Spinal cord (tissue), 10 donors: Measurements from ENCODE around the gene HMGCLL1. TPM values are rescaled to one million over a fixed set of nuclear protein-coding genes. Genes with fewer than 3 reads are reported as not detected.

Source experiments
- DNase-seq, 6 donors: peaks; one replicate each; pipeline versions ENCODE4 v3.0.0 to v3.0.0-alpha.2; 2013 to 2015; ENCODE audit warnings: low spot score in 6 of 6, low read depth in 4 of 6
- H3K27ac ChIP-seq: one replicate; pipeline ENCODE4 v1.5.1; 2013; ENCODE audit warnings: low read depth, low read length, control low read depth
- H3K27me3 ChIP-seq: one replicate; pipeline ENCODE4 v1.6.1; 2013; ENCODE audit warnings: low read length; ENCODE audit not compliant: control insufficient read depth, insufficient read depth
- H3K36me3 ChIP-seq: one replicate; pipeline ENCODE4 v1.6.1; 2013; ENCODE audit warnings: low read length; ENCODE audit not compliant: control insufficient read depth, insufficient read depth
- H3K4me1 ChIP-seq: one replicate; pipeline ENCODE4 v1.6.1; 2013; ENCODE audit warnings: low read length; ENCODE audit not compliant: control insufficient read depth, insufficient read depth
- H3K4me3 ChIP-seq: one replicate; pipeline ENCODE4 v1.5.1; 2013; ENCODE audit warnings: low read depth, low read length, control low read depth
- H3K9me3 ChIP-seq: one replicate; pipeline ENCODE4 v1.6.1; 2013; ENCODE audit warnings: low read length; ENCODE audit not compliant: control insufficient read depth, insufficient read depth
- WGBS: methylation state at CpG from one replicate; pipeline ENCODE4 v1.1.5; 2013; ENCODE audit warnings: missing lambda C conversion rate; ENCODE audit not compliant: insufficient coverage; 5-methylcytosine and 5-hydroxymethylcytosine counted together
- polyA plus RNA-seq, 2 donors: library from polyadenylated mRNA; unstranded; fragments of 120-200 nt; gene quantifications; one replicate each; pipeline ENCODE4 v1.2.1, GENCODE V29; 2013; ENCODE audit not compliant: insufficient read length in 2 of 2
- total RNA-seq, 2 donors: library from RNA; depleted of rRNA in 1 of 2; stranded (reverse); fragments of 120-200 nt in 1 of 2; fragments of >200 nt in 1 of 2; gene quantifications; one replicate each; pipeline versions ENCODE4 v1.2.3 to v1.2.4, GENCODE V29; 2013 to 2014
- donor health status: healthy.

HMGCLL1 gene
- total and polyA plus RNA-seq, 4 donors = 18.8 to 49.8 (median 24.5) TPM

DNA sequence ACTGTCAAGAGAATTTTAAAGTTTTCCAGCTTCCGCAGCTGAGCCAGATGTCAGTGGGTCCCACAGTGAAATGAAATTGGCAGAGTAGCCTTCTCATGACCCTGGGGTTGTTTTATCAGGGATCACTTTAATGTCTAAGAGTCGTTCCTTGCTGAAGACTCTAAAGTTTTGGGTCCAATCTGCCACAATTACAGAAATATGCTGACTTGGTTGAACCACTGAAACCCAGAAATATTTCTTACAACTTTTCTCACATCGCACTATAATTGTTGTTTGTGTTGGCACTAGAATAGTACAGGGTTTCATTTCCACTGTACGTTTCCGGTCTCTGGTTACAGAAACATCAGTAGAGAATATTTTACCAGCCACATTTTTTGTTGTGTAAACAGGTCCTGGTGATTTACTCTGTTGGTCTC is 109.0 kb downstream of the HMGCLL1 start:
- DNase-seq = peak in 1 of 6 donors; percentile 11
- no CpG with 5 or more reads among the region's 5 CpGs for whole genome bisulfite sequencing
- H3K27me3 ChIP-seq = no peaks in the 10 kb centered on the region
- H3K4me1 ChIP-seq = no peaks in the 10 kb centered on the region
- H3K9me3 ChIP-seq = peaks cover 4% of the 10 kb centered on the region
- no peak overlapping the region for H3K4me3 ChIP-seq
- no peak overlapping the region for H3K27ac ChIP-seq
- no peaks in the 10 kb centered on the region for H3K36me3 ChIP-seq

DNA sequence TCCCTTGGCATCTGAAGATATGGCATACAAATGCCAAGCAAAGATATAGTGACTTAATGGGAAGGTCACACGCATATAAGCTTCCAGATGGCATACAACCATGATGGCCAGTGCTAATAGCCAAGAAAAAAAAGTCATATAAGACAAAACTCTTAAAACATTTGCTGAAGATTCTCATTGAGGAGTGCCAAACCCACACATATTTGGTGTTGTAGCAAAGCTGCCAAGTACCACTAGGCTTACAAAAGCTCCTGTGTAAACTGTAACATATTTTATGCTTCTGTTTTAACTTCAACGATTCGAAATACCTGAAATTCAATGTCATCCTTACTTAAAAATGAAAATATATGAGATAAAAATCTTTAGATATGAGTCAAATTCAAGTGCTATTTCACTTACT is 123.0 kb downstream of the HMGCLL1 start:
- H3K4me1 ChIP-seq = no peaks in the 10 kb centered on the region
- H3K27me3 ChIP-seq = no peaks in the 10 kb centered on the region
- no peaks in the 10 kb centered on the region for H3K9me3 ChIP-seq
- no peak overlapping the region for H3K4me3 ChIP-seq
- 100% methylated on average over 1 of the region's 3 CpGs for WGBS
- H3K36me3 ChIP-seq = no peaks in the 10 kb centered on the region
- no peak for DNase-seq
- no peak overlapping the region for H3K27ac ChIP-seq

DNA sequence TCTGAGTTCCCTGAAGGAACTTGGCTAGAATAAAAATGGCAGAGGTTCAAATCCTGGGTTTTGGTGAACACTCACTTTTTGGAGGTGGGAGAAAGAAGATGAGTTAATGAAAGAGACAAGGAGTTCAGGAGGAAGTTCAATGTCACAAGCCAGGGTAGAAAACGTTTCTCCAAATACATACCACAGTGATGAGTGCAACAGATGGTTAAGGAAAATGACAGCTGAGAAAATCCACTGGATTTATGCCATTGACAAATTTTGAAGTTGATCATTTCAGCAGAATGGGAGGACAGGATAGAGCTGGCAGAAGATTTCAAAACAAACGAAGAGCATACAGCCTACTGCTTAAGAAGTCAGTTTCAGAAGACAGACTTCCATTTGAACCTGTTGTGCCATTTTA is 129.0 kb downstream of the HMGCLL1 start:
- Histone ChIP-seq H3K4me3 (no peak overlapping the region), H3K27me3 (no peaks in the 10 kb centered on the region), H3K36me3 (no peaks in the 10 kb centered on the region), H3K9me3 (no peaks in the 10 kb centered on the region), H3K27ac (no peak overlapping the region), H3K4me1 (no peaks in the 10 kb centered on the region)
- no CpG with 5 or more reads among the region's 2 CpGs for WGBS
- peak in 1 of 6 donors; percentile 24 for DNase-seq

DNA sequence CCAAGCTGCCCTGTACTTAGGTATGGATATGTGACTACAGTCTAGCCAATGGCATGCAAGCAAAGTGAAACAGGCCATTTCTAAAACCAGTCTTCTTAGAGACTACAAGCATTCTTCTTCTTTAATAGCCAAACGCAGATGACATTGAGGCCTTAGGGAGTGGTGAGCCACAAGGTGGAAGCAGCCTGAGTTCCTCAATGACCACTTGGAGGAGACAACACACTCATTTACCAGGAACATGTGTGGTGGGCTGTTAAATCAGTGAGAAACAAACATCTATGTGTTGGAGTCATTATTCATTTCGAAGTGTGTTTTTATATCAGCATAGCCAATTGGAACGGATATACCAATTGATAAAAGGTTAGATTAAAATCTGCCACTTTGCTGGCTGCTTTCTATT is 129.8 kb downstream of the HMGCLL1 start:
- Histone ChIP-seq H3K27ac (no peak overlapping the region), H3K4me1 (no peaks in the 10 kb centered on the region), H3K36me3 (no peaks in the 10 kb centered on the region), H3K4me3 (no peak overlapping the region), H3K9me3 (no peaks in the 10 kb centered on the region), H3K27me3 (no peaks in the 10 kb centered on the region)
- 60% methylated on average over 1 of the region's 3 CpGs for WGBS
- DNase-seq = no peak

DNA sequence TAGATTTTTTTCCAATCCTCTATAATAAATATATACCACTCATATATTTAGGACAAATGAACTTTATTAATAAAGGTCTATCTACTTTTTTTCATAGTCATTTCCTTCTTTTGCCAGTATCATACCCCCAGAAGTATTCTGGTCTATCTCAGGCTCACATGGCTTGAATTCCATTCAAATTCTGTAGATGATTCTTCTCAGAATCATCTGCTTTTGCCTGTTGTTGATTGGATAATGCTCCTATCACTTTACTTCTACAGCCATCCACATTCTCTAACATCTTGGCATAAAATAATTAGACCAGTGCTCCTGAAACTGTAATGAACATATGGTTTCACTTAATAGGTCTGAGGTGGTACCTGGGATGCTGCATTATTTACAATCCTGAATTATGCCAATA is 130.5 kb downstream of the HMGCLL1 start:
- no peaks in the 10 kb centered on the region for H3K36me3 ChIP-seq
- DNase-seq = no peak
- H3K9me3 ChIP-seq = no peaks in the 10 kb centered on the region
- no peaks in the 10 kb centered on the region for H3K4me1 ChIP-seq
- H3K27ac ChIP-seq = no peak overlapping the region
- no peaks in the 10 kb centered on the region for H3K27me3 ChIP-seq
- H3K4me3 ChIP-seq = no peak overlapping the region

DNA sequence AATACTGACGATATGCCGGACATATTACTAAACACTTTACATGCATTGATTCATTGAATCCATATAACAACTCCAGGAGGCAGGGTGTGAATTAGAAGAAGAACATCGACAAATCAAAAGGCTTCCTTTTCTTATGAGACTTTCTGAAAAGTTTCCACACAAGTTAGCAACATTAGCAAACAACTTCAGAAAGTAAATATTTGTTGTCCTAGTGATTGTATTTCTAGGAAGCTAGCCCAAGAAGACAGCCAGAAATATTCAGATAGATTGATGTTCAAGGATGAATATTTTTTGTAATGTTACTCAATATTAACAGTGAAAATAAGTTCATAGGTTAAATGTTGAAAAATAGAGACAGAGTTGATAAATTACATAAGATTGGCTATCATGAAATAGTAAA is 131.1 kb downstream of the HMGCLL1 start:
- Histone ChIP-seq H3K9me3 (no peaks in the 10 kb centered on the region), H3K27me3 (no peaks in the 10 kb centered on the region), H3K27ac (no peak overlapping the region), H3K4me3 (no peak overlapping the region), H3K36me3 (no peaks in the 10 kb centered on the region), H3K4me1 (no peaks in the 10 kb centered on the region)
- DNase-seq = no peak
- WGBS = no CpG with 5 or more reads among the region's 3 CpGs

DNA sequence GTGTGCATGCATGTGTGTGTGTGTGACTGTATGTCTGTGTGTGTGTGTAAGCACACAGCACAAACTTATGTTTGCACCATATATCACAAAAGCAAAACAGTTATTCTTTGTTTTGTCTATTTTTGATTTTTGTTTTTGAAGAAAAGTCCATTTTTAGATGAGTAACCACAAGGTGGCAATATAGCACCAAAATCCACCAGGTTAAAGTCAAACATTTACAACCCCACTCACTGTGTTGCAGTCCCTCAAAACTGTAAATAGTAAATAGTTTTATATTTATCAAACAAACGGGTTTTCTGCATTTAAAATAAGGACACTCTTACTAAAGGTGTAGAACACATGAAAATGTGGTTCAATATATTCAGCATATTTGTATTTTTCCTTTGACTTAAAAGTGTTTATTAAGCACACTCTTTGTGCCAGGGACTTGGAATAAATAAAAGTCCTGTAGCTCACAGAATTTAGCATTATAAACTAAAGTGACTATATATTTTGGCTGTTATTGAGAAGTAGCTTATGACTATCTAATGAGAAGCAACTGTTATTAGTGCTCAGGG is 133.3 kb downstream of the HMGCLL1 start:
- Histone ChIP-seq H3K27ac (no peak overlapping the region), H3K27me3 (no peaks in the 10 kb centered on the region), H3K9me3 (no peaks in the 10 kb centered on the region), H3K36me3 (no peaks in the 10 kb centered on the region), H3K4me3 (no peak overlapping the region), H3K4me1 (no peaks in the 10 kb centered on the region)
- peak; percentile 28 to 85 (median 48) for DNase-seq
- WGBS = no CpG with 5 or more reads among the region's 1 CpG

DNA sequence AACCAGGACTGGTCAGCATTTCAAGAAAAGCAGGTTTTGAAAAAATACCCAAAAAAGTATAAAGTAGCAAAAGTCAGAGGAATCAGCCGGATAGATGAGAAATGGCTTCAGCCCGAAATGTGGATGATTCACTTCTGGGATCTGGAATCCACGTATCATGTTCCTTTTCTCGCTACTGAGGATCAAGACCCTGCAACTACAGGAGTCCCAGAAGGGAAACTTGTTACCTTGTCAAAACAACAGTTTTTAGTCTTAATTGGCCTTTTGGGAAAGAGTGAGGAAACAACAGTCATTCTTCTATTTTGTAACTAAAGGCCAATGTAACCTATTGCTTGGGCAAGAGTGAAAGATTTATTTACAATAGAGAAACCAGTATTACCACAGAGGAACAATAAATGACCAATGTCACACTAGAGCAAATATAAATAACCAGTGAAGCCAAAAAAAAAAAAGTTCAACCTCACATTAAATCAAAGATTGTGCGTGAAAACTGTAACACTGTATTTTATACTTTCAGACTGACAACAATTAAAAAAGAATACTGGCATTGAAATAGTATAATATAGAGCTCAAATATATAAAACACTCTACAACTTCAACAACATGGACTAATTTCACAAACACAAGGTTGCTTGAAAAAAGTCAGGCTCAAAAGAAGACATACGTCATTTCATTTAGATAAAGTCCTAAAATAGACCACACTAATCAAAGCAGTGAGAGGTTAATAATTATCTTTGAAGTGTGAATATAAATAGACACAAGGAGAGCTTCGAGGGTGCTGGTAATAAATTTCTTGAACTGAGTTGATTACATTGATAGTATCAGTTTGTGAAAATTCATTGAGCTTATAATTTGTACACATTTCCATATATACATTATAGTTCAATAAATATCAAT is 135.5 kb downstream of the HMGCLL1 start:
- Histone ChIP-seq H3K4me1 (no peaks in the 10 kb centered on the region), H3K27me3 (no peaks in the 10 kb centered on the region), H3K9me3 (no peaks in the 10 kb centered on the region), H3K4me3 (no peak overlapping the region), H3K27ac (no peak overlapping the region), H3K36me3 (no peaks in the 10 kb centered on the region)
- 92% methylated on average over 2 of the region's 7 CpGs for WGBS
- peak in 1 of 6 donors; percentile 20 for DNase-seq

DNA sequence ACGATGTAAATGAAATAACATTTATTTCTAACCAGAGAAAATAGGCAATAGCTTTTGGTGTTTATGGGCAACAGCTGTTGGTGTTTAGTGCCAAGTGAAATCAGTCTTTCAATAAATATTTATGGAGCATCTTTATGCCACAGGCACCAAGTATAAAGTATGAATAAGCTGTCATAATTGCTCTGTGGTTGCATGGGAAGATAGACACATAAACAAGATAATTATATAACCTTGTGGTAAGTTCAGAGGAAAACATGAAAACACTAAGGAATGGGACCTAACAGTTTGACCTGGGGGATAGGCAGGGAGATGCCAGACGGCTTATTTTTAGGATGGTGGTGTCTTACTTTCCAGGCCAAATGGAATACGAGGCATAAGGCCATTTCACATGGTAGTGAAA is 140.8 kb downstream of the HMGCLL1 start:
- H3K4me3 ChIP-seq = no peak overlapping the region
- no peaks in the 10 kb centered on the region for H3K27me3 ChIP-seq
- peak in 1 of 6 donors; percentile 6 for DNase-seq
- H3K9me3 ChIP-seq = no peaks in the 10 kb centered on the region
- no peak overlapping the region for H3K27ac ChIP-seq
- H3K36me3 ChIP-seq = no peaks in the 10 kb centered on the region
- H3K4me1 ChIP-seq = no peaks in the 10 kb centered on the region
- whole genome bisulfite sequencing = 84% methylated on average over 2 of the region's 3 CpGs

DNA sequence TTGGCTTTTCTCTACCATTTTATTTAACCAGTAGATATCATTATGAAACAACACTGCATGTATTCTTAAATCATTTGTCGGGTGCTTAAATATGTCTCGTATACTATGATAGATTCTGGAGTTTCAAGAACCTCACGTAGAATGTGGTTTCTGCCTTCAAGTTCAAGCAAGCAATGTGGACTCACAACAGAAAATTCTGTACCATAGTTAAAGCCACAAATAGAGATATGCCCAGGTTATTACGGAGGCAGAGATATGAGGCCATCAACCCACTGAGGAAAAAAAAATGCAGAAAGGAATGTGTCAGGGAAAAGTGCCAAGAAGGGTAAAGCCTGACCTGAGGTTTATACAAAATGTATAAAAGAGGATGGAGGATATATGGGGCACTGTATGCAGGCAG is 141.9 kb downstream of the HMGCLL1 start:
- H3K36me3 ChIP-seq = no peaks in the 10 kb centered on the region
- H3K27me3 ChIP-seq = no peaks in the 10 kb centered on the region
- no peaks in the 10 kb centered on the region for H3K9me3 ChIP-seq
- no peak for DNase-seq
- H3K27ac ChIP-seq = no peak overlapping the region
- WGBS = 100% methylated on average over 1 of the region's 4 CpGs
- H3K4me1 ChIP-seq = no peaks in the 10 kb centered on the region
- no peak overlapping the region for H3K4me3 ChIP-seq
